ENCODE measurements around the gene TC2N.

- TF ChIP-seq EP300 (IDR thresholded peaks at IDR 0.05) (no peak), CTCF (IDR thresholded peaks at IDR 0.05) (no peak), POLR2A (IDR thresholded peaks at IDR 0.05) (no peak), POLR2AphosphoS5 (IDR thresholded peaks at IDR 0.05) (no peak)
Observed at GRCh38 chr14:91869556-91869955, 2.2 kb upstream of the TC2N start.

Data from sigmoid colon (tissue), 4 donors.